DOHH2 (cell line): ENCODE measurements around the gene ECPAS.

Source experiments
- H3F3A ChIP-seq: fragments of 200-600 bp; sonication (generic), shearing (Covaris generic); 2 replicates; pipeline ENCODE4 v1.6.0; 2016; ENCODE audit warnings: antibody characterized with exemption, mild to moderate bottlenecking; ENCODE audit not compliant: control insufficient read depth, insufficient read depth
- H3K27ac ChIP-seq: fragments of 200-600 bp; sonication (generic); 2 replicates; pipeline ENCODE4 v1.5.1; 2014; ENCODE audit warnings: low read depth, mild to moderate bottlenecking, low read length, moderate library complexity
- H3K27me3 ChIP-seq: fragments of 200-600 bp; sonication (generic); 2 replicates; pipeline ENCODE4 v1.6.1; 2014; ENCODE audit warnings: mild to moderate bottlenecking, low read length, mixed read lengths; ENCODE audit not compliant: control insufficient read depth
- H3K36me3 ChIP-seq: fragments of 200-600 bp; sonication (generic); 2 replicates; pipeline ENCODE4 v1.6.1; 2014; ENCODE audit warnings: mild to moderate bottlenecking, low read length, moderate library complexity, mixed read lengths; ENCODE audit not compliant: control insufficient read depth
- H3K4me1 ChIP-seq: fragments of 200-600 bp; sonication (generic); 2 replicates; pipeline ENCODE4 v1.6.1; 2014; ENCODE audit warnings: mild to moderate bottlenecking, low read length, mixed read lengths; ENCODE audit not compliant: control insufficient read depth
- H3K4me2 ChIP-seq: fragments of 200-600 bp; sonication (generic); 2 replicates; pipeline ENCODE4 v1.6.0; 2014; ENCODE audit warnings: mild to moderate bottlenecking, low read length, moderate library complexity
- H3K4me3 ChIP-seq: fragments of 200-600 bp; sonication (generic); 2 replicates; pipeline ENCODE4 v1.5.1; 2014; ENCODE audit warnings: mild to moderate bottlenecking, low read length, mixed read lengths
- H3K79me2 ChIP-seq: fragments of 200-600 bp; sonication (generic); 2 replicates; pipeline ENCODE4 v1.6.1; 2014; ENCODE audit warnings: mild to moderate bottlenecking, low read length, mixed read lengths; ENCODE audit not compliant: control insufficient read depth
- H3K9me2 ChIP-seq: fragments of 200-600 bp; sonication (generic); replicated peaks from 2 replicates; pipeline ENCODE4 v1.6.1; 2014; ENCODE audit warnings: mild to moderate bottlenecking, low read length, mixed read lengths; ENCODE audit not compliant: control insufficient read depth
- H3K9me3 ChIP-seq: fragments of 200-600 bp; sonication (generic); 2 replicates; pipeline ENCODE4 v1.6.1; 2014; ENCODE audit warnings: antibody characterized with exemption, low read length, mixed read lengths; ENCODE audit not compliant: control insufficient read depth, insufficient read depth
- H4K20me1 ChIP-seq: fragments of 200-600 bp; sonication (generic); 2 replicates; pipeline ENCODE4 v1.6.0; 2014; ENCODE audit warnings: low read depth, mild to moderate bottlenecking, antibody characterized with exemption, low read length, moderate library complexity; ENCODE audit not compliant: control insufficient read depth, insufficient read depth
- EZH2phosphoT487 ChIP-seq: fragments of 200-600 bp; sonication (generic); IDR thresholded peaks from 2 replicates; pipeline ENCODE4 v1.6.1; 2017; ENCODE audit warnings: borderline replicate concordance, mild to moderate bottlenecking, antibody characterized with exemption, low read length, moderate library complexity, mixed read lengths
- TF ChIP-seq, protein P1 (sequence below): fragments of 200-600 bp; sonication (generic); IDR thresholded peaks from one replicate; pipeline ENCODE4 v1.5.1; 2014; ENCODE audit warnings: antibody characterized with exemption, mild to moderate bottlenecking, low read depth, low read length; ENCODE audit not compliant: poor library complexity, severe bottlenecking

The ECPAS gene

DNA sequence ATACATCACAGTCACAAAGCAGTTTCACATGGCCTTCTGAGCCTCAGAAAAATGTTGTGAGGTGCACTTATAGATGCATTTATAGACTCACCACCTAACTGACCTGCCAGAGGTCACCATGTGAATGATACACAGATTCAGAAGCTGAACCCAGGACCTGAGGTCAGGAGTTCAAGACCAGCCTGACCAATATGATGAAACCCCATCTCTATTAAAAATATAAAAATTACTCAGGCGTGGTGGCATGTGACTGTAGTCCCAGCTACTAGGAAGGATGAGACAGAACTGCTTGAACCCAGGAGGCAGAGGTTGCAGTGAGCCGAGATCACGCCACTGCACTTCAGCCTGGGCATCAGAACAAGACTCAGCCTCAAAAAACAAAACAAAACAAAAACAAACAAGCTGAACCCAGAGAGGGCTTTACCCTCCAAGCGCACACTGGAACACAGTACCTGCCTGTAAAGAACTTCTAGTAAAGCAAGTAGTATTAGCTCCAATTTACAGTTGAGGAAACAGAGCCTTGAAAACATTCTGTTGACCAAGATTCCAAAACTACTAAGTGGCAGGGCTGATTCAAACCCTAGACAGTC is 16.3 kb downstream of the ECPAS start:
- H3F3A ChIP-seq = no peaks in the 10 kb centered on the region
- peaks cover 97% of the 10 kb centered on the region for H3K79me2 ChIP-seq
- no peaks in the 10 kb centered on the region for H4K20me1 ChIP-seq
- no peak overlapping the region for H3K4me3 ChIP-seq
- no peak overlapping the region for H3K4me2 ChIP-seq
- peaks cover 3% of the 10 kb centered on the region; the same call in 1 of the 2 replicates for H3K9me3 ChIP-seq
- H3K27ac ChIP-seq = no peak overlapping the region
- no peaks in the 10 kb centered on the region for H3K9me2 ChIP-seq
- H3K36me3 ChIP-seq = peaks cover 4% of the 10 kb centered on the region
- TF ChIP-seq, protein P1, sequence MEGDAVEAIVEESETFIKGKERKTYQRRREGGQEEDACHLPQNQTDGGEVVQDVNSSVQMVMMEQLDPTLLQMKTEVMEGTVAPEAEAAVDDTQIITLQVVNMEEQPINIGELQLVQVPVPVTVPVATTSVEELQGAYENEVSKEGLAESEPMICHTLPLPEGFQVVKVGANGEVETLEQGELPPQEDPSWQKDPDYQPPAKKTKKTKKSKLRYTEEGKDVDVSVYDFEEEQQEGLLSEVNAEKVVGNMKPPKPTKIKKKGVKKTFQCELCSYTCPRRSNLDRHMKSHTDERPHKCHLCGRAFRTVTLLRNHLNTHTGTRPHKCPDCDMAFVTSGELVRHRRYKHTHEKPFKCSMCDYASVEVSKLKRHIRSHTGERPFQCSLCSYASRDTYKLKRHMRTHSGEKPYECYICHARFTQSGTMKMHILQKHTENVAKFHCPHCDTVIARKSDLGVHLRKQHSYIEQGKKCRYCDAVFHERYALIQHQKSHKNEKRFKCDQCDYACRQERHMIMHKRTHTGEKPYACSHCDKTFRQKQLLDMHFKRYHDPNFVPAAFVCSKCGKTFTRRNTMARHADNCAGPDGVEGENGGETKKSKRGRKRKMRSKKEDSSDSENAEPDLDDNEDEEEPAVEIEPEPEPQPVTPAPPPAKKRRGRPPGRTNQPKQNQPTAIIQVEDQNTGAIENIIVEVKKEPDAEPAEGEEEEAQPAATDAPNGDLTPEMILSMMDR = no peak
- no peaks in the 10 kb centered on the region for H3K27me3 ChIP-seq
- 0 out of 2 replicates have a peak, but pooled peaks cover 3% of the 10 kb centered on the region for H3K4me1 ChIP-seq

DNA sequence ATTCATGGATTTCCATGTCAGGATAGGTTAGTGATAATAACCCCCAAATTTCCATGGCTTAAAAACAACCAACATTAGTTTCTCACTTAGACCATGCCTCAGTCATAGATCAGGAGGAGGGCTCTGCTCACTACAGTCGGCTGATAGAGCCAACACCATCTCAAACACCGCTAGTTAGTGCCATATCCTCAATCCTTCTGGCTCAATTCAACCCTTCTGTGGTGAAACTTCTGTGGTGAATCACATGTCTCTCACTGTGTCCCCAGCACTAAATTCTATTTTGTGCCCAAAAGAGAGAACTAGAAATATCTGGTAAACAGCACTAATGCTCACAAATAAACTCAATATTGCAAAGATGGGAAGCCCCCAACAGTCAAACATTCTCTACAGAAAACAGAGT is 21.1 kb downstream of the ECPAS start:
- Histone ChIP-seq H3F3A (no peaks in the 10 kb centered on the region), H3K4me3 (no peak overlapping the region), H3K27me3 (no peaks in the 10 kb centered on the region), H3K36me3 (peaks cover 10% of the 10 kb centered on the region), H3K9me3 (peaks cover 9% of the 10 kb centered on the region; the same call in 1 of the 2 replicates), H3K9me2 (no peaks in the 10 kb centered on the region), H3K4me1 (no peaks in the 10 kb centered on the region), H3K4me2 (no peak overlapping the region), H3K27ac (no peak overlapping the region), H4K20me1 (no peaks in the 10 kb centered on the region), H3K79me2 (peaks cover 98% of the 10 kb centered on the region)
- TF ChIP-seq, protein P1 = no peak
- no peak for TF ChIP-seq EZH2phosphoT487

DNA sequence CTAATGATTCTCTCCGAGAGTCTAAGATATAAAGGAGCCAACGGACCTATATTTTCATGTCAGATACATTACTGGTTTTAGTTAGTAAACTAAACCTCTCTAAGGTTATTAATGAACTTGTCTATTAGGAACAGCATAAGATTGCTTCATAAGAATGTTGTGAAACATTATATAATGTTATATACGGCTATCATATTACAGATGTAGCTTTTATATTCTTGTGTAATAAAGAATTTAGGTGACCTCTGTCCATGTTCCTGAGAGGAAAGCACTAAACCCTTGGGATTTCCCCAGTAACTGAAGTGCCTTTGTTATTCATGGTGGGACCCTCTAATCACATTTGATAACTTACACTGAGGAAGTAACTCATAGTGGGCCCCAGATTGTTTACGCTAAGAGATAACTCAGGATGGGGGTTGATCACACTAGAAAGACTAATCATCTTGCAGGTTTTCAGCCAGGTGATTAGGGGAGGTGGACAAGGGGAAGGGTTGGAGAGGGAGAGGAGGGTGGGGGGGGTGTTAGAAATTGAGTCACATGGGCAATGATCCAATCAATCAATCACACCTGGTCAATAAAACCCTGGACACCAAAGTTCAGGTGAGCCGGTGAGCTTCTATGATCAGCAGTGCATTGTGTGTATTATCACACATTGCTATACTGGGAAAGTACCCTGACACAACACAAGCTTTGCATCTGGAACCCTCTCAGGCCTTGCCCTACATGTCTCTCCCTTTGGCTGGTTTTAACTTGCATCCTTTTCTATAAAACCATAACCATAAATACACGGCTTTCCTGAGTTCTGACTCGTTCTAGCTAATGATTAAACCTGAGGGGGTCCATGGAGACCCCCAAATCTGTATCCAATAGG is 25.8 kb downstream of the ECPAS start:
- TF ChIP-seq EZH2phosphoT487 = no peak
- TF ChIP-seq, protein P1 = no peak
- Histone ChIP-seq H3F3A (no peaks in the 10 kb centered on the region), H3K4me1 (no peaks in the 10 kb centered on the region; the same call in 1 of the 2 replicates), H3K27me3 (no peaks in the 10 kb centered on the region), H3K36me3 (peaks cover 5% of the 10 kb centered on the region; the same call in 1 of the 2 replicates), H3K4me2 (no peak overlapping the region), H3K9me3 (peaks cover 6% of the 10 kb centered on the region; the same call in 1 of the 2 replicates), H3K27ac (no peak overlapping the region), H4K20me1 (no peaks in the 10 kb centered on the region), H3K79me2 (peaks cover 100% of the 10 kb centered on the region), H3K9me2 (no peaks in the 10 kb centered on the region), H3K4me3 (no peak overlapping the region)
